Neural progenitor cell (in vitro differentiated cells): ENCODE data around the gene CYBRD1.
A peak's percentile ranks its signal among the peaks of the same experiment; 100 is the strongest.

Experiments used
- CTCF ChIP-seq: fragments of 200-600 bp; sonication (generic); IDR thresholded peaks from 2 replicates; pipeline ENCODE4 v1.5.1; 2017; ENCODE audit warnings: antibody characterized with exemption, mild to moderate bottlenecking
- EZH2 ChIP-seq: fragments of 200-600 bp; sonication (generic); IDR thresholded peaks from 2 replicates; pipeline ENCODE4 v1.6.1; 2017; ENCODE audit warnings: antibody characterized with exemption, mild to moderate bottlenecking, moderate library complexity
- EZH2phosphoT487 ChIP-seq: fragments of 200-600 bp; sonication (generic); IDR thresholded peaks from 2 replicates; pipeline ENCODE4 v1.6.1; 2017; ENCODE audit warnings: antibody characterized with exemption

- TF ChIP-seq CTCF (peak; percentile 42), EZH2 (no peak), EZH2phosphoT487 (no peak)
Observed at GRCh38 chr2:171541202-171541887, 19.1 kb downstream of the CYBRD1 start.
